ENCODE results near the gene UBE3D.
A peak's percentile ranks its signal among the peaks of the same experiment; 100 is the strongest.

The UBE3D gene, protein sequence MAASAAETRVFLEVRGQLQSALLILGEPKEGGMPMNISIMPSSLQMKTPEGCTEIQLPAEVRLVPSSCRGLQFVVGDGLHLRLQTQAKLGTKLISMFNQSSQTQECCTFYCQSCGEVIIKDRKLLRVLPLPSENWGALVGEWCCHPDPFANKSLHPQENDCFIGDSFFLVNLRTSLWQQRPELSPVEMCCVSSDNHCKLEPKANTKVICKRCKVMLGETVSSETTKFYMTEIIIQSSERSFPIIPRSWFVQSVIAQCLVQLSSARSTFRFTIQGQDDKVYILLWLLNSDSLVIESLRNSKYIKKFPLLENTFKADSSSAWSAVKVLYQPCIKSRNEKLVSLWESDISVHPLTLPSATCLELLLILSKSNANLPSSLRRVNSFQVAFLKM

DNA sequence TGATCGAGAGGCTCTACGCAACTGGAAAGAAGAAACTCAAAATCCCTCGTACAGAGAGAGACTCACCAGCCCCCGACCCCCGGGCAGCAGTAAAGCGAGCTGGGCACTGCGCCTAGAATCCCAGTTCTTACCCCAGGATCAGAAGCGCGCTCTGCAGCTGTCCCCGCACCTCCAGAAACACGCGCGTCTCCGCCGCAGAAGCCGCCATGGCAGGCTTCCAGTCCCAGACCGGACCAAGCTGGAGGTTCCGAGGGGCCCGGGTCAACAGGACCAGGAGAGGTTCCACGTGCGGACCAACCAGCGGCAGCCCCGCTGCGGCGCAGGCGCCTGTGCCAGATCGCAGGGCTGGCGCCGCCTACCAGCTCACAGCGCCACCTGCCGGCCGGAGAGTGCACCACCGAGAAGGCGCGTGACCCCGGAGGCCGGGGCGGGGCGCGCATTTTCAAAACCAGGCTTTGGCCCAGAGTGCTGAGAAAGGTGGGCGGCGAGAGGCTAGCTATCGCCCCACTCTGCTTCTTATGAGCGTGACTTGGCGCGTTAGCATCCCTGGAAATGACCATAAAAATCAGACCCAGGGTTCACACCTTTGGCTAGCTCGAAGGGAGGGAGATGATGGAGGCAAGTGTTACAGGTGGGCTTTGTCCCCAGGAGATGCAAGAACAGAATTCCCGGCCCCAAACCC lies at the start of gene UBE3D:
TSS of gene UBE3D (minus strand) at position 331 of the 682 bp plus-strand sequence. CDS start at position 208, 123 bp downstream.
- DNase-seq: peak; percentile 95

DNA sequence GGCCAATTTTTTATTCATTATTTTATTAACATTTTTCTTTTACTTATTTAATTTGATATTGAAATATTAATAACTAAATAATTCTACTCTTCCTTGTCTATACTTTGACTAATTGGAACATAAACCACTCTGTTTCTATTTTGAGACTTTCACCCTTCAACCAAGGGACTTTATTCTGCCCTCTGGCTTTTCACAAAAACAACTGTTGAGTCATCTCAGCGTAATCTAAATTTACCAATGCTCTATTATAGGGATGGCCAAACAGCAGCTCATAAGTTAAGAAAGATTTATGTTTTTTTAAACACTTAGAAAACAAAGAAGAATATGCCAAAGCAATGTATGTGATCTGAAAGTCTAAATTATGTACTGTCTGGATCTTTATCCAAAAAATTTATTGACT lies 48.5 kb upstream of the UBE3D start:
- DNase-seq: no peak

DNA sequence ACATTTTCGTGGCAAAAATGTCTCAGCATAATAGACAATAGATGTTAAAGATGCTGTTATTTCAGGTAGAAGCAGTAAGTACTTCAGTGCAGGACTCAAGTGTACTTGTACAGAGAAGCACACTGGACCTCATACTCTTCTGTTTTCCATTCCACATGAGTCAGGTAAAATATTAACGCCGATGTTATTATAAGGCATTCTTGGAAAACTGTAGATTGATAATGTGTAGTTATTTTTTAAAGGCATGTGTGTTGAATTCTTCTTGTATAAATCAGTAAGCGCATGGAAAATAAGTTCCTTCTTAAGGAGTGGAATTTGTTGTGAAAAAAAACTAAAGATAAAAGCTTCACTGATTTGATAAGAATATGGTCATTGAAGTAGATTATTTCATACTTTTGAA lies 47.6 kb upstream of the UBE3D start:
- DNase-seq: no peak

DNA sequence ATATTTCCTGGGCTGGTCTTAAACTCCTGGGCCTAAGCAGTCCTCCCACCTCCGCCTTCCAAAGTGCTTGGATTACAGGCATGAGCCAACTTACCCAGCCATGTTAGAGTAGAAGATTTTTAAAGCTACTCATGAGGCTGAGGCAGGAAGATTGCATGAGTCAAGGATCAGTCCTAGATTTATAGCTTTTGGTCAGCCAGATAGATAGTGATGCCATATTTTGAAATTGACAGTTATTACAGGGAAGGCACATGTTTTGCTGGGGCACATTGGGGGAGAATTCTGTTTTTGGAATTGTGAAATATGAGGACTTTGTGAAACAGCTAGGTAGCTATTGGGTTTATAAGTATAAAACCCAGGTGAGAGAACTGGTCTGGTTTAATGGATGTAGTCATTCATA lies 42.7 kb upstream of the UBE3D start:
- no peak for DNase-seq

DNA sequence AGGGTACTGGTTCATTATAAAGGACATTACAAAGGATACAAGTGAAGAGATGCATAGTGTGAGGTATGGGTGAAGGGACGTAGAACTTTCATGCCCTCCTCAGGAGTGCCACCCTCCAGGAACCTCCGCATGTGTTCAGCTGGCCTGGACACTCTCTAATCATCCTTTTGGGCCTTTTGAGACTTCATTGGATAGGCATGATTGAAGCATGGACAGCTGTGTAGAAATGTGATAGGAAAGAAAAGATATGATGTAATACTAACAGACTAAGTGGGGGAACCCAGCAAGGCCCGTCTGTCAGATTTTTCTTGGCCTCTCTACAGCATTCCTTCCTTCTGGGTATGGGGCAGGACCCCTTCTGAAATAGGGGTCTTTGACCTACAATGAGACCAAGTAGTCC lies 32.9 kb upstream of the UBE3D start:
- DNase-seq: no peak

DNA sequence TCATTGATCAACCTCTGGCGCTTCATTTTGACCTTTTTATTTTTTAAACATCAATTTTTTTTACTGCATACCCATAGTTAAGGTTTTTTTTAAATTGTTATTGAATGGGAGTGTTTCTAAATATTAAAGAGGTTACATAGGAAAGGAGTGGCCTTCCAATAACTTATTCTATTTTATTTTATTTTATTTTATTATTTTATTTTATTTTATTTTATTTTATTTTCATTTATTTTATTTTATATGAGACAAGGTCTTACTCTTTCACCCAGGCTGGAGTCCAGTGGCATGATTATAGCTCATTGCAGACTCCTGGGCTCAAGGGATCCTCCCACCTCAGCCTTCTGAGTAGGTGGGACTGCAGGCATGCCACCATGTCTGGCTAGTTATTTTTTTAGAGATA lies 32.0 kb upstream of the UBE3D start:
- no peak for DNase-seq

DNA sequence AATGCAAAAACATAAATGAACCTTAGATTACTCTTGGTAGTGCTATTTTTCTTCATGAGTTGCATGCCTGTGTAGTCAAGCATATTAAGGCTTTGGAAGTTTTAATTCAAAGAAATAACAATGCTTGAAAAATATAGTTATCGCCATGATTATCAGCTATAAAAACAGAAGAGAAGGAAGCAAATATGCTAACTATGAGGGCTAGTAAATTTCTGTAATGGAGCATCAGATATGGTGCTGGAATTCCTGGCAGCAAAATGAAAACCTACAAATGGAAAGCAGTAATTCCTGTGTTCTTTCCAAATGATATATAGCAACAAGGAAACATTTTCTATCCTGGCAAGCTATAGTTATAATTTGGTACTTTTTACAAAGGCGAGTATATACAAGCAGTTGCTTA lies 31.6 kb upstream of the UBE3D start:
- DNase-seq: no peak

DNA sequence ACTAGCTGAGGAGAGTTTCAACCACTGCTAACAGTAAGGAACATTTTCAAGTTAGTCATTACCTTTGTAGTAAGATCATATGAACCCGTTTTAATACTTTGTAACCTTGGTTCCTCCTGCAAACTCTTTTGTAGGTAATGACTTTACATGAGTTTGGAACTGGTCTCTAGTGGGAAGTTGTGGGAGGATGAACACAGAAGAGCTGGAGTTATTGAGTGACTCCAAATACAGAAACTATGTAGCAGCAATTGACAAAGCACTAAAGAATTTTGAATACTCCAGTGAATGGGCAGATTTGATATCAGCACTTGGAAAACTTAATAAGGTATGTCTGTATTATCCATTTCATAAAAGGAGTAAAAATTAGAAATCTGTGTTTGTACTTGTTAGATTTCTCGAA lies 31.1 kb upstream of the UBE3D start:
- DNase-seq: no peak

DNA sequence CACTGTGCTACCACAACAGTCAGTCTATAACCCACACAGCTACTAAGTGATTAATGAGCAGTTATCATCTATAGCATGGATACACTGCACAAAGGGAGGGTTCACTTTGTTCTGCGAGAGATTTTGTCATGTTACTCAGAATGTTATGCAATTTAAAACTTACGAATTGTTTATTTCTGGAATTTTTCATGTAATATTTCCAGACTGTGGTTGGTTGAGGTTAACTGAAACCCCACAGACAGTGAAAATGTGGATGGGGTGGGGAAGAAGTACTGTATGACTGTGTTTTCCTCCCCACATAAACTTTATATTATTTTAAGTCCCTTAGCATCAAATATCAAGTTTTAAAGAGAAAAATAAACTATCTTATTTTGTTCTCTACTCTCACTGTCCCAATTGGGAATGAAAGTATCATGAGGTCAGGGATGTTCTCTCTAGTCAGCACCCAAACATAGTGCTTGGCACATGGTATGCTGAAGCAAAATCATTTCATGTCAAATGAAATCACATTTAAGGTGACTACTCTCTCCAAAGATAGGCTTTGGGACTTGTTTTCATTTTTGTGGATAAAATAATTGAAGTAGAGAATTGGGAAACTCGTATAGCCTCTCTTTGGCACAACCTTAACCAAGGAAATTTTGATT lies 27.2 kb upstream of the UBE3D start:
- no peak for DNase-seq

DNA sequence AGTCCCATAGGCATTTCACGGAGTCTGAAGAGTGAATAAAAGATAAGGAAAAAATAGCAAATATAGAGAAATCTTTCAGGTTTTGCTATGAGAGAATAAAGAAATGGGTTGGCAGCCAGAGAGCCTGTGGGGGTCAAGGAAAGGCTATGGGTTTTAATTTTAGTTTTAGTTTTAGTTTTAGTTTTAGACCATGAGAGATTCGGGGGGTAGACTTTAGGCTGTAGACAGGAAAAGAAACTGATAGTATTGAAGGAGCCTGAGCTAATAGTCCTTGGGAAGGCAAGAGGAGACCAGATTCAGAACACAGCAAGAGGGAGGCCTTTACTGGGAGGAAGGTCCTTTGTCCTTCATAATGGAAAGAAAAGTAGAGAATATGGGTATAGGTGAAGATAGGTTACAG lies 21.1 kb upstream of the UBE3D start:
- no peak for DNase-seq

DNA sequence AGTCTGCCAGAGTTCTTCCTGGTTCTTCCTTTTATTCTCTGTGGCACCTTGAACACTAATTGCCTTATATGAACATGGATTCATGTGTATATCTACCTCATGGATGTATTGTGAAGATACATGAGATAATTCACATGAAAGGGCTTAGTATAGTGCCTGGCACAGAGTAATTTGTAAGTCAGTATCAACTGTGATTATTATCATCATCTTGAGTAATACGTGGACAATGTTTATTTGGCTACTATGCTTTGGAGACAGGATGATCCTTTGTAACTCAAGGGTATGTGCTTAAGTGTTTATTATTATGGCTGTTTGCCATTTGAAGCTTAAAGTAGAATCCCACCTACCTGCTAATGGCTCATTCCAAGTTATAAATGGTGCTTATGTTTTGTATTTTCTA lies 17.8 kb upstream of the UBE3D start:
- DNase-seq: no peak

DNA sequence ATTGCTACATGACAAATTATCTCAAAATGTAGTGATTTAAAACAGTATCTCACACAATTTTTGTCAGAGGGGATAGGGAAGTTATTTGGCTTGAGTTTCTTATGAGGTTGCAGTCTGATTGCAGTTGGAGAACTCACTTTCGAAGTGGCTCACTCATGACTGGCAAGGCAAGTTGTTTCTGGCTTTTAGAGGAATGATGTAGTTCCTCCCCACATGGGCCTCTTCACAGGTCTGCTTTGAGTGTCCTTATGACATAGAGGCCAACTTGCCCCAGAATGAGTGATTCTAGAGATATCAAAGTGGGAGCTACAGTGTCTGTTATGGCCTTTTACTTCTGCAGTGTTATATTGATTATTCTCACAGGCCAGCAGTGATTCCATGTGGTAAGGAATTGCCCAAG lies 8.0 kb upstream of the UBE3D start:
- no peak for DNase-seq

DNA sequence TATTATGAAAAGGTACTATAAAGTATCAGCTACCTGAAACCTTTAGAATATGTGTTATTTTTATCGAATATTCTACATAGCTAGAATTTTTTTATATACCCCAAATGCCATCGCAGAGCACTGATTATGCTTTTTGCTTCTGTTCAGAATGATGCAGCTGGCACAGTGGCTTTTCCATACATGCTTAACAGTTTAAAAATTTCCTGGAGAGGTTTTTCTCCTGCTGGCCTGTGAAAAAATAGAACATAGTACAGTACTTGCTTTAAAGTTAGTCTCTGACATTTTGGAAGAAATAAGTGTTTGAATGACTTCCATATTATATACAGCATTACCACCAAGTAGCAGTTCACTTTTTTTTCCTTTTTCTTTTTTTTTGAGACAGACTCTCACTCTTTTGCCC lies 7.1 kb upstream of the UBE3D start:
- DNase-seq: no peak

DNA sequence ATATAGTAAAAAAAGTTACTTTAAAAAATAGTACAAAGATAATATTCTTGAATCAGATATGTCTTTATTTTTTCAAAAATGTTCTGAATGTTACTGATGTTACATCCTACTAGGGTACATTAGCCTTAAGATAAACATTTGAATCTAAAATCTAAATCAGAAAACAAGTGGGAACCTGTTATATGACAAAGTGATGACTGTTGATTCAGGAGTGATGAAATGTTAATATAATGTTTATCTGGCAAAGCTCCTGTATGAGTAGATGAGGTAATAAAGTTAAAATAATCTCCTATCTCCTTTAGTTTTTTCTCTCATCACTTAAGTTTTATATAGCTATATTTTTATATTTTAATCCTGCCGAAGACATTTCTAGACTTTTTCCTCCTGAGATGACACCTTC lies 6.1 kb upstream of the UBE3D start:
- no peak for DNase-seq

DNA sequence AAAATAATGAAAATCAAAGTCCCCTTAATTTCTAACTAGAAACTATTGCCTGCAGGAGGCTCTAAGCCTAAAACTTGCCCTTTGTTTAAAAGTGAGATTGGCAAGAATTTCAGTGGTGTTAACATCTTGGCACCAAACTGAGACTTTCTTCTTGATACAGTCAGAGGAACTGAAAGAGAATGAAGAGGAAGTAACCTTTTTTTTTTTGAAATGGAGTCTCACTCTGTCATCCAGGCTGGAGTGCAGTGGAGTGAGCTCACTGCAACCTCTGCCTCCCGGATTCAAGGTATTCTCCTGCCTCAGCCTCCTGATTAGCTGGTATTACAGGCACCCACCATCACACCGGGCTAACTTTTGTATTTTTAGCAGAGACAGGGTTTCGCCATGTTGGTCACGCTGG lies 5.4 kb upstream of the UBE3D start:
- DNase-seq: no peak

DNA sequence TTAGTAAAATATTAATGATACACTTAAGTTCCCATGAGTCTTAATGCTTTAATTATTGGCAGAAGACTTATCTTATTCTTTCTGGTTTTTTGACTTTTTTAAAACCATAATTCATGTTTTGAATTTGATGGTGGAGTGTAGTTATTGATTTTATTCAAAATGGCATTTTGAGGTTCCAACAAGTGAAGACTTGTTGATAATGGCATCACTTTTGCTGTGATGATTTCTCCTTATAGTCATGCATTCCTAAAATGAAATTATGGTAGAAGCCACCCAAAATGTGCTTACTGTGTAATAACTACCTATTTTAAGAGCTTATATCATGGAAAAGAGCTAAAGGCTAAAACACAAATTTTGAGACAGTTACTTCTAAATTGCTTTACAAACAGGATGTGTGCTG lies 4.0 kb upstream of the UBE3D start:
- no peak for DNase-seq

DNA sequence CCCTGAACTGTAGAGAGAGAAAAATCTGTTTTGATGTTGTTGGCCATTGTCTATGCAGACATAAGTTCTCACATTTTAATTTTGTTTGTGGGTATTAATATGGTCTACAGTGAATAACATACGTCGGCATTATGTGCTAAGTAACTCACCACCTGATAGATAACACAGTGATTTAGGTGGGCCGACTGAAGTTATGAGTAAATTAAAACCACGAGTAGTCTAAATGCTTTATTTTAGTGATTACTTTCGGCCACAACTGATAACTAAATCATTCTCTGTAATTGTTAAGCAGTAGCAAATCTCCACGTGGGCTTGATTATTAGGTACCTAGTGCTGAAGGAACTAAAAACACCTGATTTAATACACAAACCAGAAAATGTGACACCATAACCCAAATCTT lies 3.0 kb upstream of the UBE3D start:
- DNase-seq: no peak

DNA sequence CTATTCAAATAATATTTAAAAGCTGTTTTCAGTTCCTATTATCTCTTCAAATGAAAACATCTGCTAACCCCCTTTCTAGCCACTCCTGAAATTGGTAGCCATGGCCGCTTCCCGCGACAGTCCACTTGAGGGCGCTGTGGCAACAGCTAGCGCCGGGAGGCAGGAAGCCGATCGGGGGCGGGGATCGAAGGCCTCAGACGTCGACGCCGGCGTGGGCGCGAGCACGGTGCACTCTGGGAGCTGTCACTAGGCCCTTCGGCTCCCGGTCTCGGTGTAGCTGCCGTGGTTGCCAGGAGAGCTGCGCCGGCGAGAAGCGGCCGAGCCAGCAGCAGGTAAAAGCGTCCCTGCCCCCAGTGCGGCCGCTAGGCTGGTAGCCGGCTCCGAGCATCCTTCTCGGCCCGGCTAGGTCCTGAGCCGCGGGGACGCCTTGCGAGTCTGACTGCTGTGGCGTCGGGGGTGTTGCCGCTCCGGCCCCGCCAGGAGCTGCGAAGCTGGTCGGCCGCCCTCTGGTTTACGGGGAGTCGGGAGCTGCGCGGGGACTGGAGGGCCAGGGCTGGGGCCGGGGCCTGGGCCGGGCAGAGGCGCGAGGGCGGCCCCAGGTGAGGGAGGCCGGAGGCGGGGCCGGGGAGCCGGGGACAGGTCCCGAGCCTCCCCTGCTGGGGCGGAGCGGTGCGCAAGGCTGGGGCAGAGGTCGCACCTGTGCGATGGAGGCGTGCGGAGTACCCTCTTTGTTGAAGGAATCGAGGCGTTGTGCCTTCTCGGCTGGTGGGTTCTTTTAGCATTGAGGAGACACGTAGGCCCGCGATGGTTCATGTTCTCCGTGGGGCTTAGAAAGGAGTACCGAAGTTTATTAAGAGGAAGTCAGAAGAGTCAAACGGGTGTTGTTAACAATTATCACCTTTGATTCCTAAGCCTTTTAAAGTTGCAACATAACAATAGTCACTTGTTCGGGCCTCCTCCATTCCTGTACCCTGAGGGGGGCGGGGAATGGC lies 2.1 kb upstream of the UBE3D start, which contains the start of gene DOP1A:
TSS of gene DOP1A (plus strand) at position 224 of the 992 bp plus-strand sequence. CDS start 29,307 bp downstream, outside the sequence.
- peak; percentile 98 for DNase-seq

DNA sequence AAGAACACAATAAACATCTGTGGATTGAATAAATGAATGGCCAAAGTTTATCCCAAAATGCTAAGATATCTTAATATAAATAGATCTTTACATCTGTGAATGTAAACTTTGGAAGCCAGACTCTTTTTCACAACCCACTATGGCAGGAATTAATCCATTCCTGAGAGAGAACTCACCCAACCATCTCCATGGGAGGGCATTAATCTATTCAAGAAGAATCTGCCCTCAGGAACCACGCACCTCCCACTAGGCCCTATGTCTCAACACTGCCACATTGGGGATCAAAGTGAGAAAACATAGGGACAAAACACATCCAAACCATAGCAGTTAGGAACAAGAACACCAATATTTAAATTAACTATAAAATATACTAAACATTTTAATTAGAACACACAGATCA lies 3.4 kb downstream of the UBE3D start:
- DNase-seq: no peak

DNA sequence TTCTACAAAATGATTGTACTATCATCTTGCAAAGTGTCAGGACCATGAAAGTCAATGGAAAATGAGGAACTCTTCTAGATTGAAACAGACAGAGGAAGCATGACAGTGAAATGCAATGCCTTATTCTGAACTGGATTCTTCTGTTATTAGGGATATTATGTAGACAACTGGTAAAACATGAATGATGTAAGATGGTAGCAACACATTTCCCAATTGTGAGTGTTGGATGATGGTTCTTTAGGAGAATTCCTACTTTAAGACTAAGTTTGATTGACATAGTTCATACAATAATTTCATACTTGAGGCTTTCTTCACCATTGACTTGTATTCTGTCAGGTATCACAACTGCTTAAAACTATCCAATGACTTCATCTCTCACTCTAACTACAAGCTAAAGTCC lies 4.5 kb downstream of the UBE3D start:
- DNase-seq: no peak

DNA sequence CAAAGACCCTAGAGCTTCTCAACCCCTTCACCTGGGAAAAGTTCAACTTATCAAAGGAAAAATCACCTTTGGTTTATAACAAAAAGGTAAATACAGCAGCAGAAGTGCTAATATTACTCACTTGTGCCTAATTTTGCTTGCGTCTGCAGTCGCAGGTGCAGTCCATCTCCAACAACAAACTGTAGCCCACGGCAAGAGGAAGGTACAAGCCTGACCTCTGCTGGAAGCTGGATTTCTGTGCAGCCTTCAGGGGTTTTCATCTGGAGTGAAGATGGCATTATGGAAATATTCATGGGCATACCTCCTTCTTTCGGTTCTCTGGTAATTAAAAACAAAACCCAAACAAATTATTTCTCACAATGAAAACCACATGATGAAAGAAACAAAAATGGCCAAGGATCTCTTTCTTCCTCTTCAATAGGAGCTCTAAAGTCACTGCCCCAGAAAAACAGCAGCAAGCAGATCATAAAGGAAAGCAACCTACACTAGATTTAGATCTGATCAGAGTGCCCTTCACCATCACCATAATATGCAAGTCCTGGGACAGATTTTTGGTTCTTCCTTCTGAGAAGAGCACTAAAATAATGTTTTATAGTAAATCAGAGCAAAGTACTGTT lies 7.8 kb downstream of the UBE3D start:
- peak; percentile 82 for DNase-seq

DNA sequence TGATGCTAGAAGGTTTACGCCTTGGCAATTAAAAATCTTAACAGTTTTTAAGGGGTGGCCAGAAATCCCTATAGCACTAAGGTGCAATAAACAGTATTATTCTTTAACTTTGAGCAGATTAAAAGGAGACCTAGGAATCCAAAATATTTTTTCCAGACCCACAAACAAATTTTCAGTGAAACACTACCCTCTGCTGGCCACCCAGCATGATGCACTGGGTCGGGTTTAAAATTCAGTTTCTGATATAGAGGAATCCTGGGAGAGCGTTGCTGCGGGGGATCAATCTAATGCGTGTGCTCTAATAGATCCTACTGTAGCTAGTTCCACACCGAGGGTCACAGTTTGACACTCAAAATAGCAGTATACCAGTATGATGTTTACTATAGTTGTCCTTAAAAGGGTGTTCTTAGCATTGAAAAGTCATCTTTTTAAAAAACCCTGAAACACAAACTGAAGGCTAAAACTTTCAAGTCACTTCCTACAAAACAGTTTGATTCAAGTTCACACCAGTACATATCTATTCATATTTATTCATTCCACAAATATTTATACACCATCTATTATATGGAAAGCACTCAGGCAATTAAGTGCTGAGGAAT lies 10.2 kb downstream of the UBE3D start:
- peak; percentile 85 for DNase-seq
